CD4-positive, alpha-beta T cell treated with Interleukin-15 for 1 hour (primary cell): ENCODE measurements around the gene PCBP1.
A peak's percentile ranks its signal among the peaks of the same experiment; 100 is the strongest.
"Not testable (repeated sequence)": the region's sequence is repeated elsewhere in the genome, so short reads cannot be mapped to it uniquely, and the experiment has no call there.

Experiments
- DNase-seq: peaks from one replicate; pipeline ENCODE4 v3.0.0-alpha.2; 2020

PCBP1 gene

DNA sequence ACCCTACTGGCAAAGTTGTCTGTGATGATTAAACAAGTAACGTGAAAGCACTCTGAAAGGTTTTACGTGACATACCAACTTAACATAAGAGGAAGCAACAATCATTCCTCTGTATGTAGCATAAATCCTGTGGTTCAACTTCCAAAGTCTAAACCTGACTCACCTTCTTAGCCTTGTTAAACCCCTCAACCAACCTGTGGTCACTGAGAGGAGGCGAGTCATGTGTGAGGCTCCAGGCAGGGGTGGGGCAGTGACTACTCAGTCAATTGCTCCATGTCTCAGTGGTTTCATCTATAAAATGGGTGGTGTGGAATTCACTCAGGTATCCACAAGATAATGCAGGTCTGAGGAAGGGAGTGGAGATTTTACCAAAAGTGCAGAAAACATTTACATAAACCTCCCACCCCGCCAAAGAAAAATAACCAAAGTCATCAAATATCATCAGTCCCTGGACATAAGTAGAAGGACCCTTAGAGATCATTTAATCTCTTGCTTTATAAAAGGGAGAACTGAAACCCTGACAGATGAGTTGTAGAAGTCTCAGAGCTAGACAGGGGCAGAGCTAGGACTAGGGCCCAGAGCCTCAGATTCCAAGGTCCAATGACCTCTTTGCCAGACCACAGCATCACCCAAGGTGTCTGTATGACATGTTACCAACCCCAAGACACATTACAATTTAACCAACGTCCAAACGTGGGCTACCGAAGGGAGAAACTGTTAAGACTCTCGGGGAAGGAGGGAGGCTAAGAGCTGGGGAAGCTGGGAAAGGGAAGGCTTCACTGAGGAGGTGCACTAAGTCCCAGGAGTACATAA is 3.7 kb upstream of the PCBP1 start:
- peak; percentile 62 for DNase-seq

DNA sequence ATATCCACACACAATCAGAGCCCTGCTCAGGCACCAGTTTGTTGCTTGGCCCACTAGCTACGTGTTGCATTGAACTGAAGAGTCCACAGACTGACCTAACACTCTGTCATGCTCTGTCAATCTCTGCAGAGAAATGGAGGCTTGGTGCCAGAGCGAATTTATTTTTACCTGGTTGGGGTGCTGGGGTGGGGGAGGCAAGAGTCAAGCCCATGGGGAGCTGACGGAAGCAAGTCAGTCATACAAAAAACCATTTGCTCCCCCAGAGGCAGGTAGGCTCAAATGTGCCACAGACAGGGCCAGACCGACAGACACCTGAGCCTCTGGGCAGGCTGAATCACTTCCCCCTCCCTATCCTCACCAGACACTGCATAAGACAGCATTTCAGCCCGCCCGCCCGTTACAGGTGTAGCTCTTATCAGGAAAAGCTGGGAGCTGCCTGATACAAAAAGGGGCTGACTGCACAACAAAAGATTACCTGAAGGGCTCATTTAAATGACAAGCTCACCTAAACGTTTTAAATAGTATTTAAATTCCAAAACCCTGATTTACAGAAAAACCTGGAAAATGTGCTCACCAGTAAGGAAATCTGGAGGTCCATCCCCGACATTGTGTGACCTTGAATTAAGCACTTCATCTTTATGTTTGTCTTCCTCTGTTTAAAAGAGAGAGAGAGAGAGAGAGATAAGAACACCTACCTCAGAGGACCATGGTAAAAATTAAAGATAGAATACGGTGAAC is 2.1 kb upstream of the PCBP1 start:
- DNase-seq, result peak; percentile 86

- DNase-seq, result no peak
These were observed 1.5 kb upstream of the PCBP1 start for GRCh38 chr2:70085711-70086277.

GRCh38 chr2:70086278-70086837 is 919 bp upstream of the PCBP1 start:
- peak; percentile 83 for DNase-seq

GRCh38 chr2:70087702-70088597 is 673 bp downstream of the PCBP1 start:
- DNase-seq, result peak; percentile 66

GRCh38 chr2:70088598-70089219 is 1.4 kb downstream of the PCBP1 start:
- no peak for DNase-seq

GRCh38 chr2:70089220-70089982 is 2.1 kb downstream of the PCBP1 start:
- DNase-seq, result peak; percentile 50

- DNase-seq, result no peak
These were observed 2.8 kb downstream of the PCBP1 start for GRCh38 chr2:70089983-70090525.

GRCh38 chr2:70090706-70091334 is 3.5 kb downstream of the PCBP1 start:
- DNase-seq, result no peak

GRCh38 chr2:70091364-70091763 is 4.1 kb downstream of the PCBP1 start:
- no peak for DNase-seq

DNA sequence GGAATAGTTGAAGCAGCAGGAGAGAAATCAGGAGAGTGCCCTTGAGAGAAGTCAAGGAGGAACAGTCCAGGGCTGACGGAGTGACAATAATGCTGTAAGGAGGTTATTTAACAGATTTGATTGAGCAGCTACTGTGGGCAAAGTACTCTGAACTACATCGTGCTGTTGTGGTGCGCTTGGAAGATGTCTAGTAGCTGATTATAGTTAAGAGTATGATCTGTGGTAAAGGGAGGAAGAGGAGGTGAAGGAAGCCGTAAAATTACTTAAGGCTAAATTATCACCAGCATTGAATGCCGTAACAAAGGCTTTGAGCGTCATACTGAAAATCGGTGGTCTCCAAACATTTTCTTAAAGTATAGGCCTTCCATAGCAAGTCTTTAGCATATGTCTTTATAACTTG is 4.5 kb downstream of the PCBP1 start:
- DNase-seq, result no peak

- not testable (repeated sequence) for DNase-seq
These were observed 5.4 kb downstream of the PCBP1 start for GRCh38 chr2:70092576-70093243.

DNA sequence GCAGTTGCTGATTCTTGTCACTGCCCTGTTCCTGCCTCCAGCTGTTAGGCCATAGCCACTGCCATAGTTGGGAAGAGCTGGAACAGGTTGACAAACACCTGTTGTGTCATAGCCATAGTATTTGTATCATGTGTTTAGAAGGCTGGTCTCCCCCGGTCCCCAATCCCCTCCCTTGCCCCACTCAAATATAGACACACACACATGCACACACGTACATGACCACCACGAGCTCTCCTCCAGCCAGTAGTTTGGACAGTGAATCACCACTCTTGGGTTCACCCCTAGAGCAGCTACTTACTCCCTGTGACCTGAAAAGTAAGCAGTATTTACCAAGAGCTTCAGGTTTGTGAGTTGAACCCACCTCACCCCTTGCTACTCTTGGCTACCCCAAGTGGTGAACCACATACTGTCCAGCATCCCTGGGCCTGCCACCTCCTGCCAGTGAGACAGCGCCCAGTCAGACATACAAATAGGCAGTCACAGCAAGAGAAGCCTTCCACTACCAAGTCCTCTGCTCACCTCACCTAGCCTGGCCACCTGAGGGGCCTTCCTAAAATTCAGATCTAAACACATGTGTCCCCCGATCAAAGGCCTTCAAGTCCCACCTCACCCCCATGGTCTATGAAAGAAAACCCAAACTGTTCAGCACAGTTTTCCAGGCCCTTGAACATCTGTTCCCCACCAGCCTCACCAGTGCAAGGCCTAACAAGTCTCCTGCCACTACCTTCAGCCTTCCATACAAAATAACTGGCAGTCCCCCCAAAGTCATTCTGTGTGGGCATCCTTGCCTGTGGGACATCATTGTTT is 7.1 kb downstream of the PCBP1 start:
- DNase-seq, result no peak

DNA sequence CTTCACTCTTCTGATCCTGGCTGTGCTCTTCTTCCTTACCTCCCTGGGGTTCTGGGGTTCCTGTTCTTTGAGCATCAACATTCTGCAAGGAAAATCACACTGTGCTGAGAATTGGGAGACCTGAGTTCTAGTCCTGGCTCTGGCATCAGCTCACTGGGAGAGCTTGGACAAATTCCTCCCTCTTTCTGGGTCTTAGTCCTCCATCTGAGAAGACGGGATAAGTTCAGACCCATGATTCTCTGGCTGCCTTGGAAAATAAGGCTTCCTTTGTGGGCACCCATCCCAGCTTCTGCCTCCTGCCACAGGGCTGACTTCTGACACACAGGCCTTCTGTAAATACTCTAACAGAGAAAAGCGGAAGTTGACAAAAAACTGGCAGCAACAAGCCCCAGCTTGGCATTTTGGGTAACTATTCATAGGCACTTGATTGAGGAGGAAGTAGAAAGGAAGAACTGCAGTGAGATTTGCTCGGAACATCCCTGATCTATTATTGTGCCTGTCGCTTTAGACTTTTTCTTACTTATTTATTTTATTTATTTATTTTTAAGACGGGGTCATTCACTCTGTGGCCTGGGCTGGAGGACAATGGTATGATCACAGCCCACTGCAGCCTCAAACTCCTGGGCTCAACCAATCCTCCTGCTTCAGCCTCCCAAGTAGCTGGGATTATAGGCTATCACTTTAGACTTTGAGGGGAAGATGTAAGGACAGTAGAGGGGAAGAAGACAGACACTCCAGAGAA is 7.9 kb downstream of the PCBP1 start:
- DNase-seq, result peak; percentile 81

DNA sequence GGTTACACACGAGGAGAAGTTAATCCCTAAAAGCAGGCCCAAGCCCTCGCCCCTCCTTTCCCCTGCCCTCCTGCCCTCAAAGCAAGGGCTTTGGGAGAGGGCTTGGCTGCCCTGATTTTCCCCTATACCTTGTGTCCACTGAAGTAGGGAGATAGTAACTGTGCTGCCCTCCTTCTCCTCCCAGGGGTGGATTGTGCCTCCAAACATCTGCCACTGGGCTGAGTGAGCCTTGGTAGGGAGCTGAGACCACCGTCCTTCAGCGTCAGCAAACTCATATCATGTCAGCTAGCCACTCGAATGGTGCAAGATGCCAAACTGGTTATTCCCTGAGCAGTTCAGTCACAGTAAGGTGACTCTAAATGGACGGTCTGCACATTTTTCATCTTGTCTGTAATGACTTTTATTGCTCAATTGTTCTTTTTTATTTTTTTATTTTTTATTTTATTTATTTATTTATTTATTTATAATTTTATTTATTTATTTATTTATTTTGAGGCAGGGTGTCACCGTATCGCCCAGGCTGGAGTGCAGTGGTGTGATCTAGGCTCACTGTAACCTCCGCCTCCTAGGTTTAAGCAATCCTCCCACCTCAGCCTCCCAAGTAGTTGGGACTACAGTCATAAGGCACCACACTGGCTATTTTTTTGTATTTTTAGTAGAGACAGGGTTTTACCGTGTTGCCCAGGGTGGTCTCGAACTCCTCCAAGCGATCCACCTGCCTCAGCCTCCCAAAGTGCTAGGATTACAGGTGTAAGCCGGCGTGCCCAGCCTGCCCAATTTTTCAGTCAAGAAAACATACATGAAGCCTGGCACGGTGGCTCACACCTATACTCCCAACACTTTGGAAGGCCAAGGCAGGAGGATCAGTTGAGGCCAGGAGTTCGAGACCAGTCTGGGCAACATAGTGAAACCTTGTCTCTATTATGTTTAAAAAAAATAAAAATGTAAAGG is 8.7 kb downstream of the PCBP1 start:
- DNase-seq, result no peak

GRCh38 chr2:70098032-70098431 is 10.8 kb downstream of the PCBP1 start:
- DNase-seq, result no peak

DNA sequence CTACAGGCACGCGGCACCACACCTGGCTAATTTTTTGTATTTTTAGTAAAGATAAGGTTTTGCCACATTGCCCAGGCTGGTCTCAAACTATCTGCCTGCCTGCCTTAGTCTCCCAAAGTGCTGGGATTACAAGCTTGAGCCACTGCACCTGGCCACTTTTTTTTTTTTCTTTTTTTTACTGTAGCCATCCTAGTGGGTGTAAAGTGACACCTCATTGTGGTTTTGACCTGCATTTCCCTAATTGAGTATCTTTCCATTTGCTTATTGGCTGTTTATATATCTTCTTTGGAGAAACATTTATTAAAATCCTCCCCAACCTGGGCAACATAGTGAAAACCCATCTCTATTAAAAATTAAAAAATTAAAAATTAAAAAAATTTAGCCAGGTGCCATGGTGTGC is 12.0 kb downstream of the PCBP1 start:
- no peak for DNase-seq
